Measurements from ENCODE around the gene MBD3L3.
A peak's percentile ranks its signal among the peaks of the same experiment; 100 is the strongest.
"Not testable (repeated sequence)": the region's sequence is repeated elsewhere in the genome, so short reads cannot be mapped to it uniquely, and the experiment has no call there.

MBD3L3 gene

DNA sequence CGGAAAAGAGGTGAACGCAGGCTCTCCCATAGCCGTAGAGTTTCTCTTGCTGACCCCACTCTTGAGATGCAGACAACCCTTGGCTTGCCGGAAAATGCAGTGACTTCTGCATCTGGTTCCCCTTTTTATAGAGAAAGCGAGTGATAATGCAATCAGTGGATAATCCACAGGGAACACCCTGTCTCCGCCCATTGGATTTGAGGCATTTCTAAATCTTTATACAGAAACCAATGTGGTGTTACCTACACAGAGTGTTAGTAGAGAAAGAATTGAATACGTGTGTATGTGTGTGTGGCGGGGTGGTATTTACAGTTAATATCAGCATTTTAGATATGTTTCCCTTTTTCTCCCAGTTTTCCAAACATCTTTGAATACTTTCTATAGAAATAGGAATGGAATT is at the start of gene MBD3L3:
MBD3L3 (minus strand) TSS at position 101 of the 400 bp plus-strand sequence; CDS start at position 30, 71 bp downstream.
- not testable (repeated sequence) for DNase-seq

DNA sequence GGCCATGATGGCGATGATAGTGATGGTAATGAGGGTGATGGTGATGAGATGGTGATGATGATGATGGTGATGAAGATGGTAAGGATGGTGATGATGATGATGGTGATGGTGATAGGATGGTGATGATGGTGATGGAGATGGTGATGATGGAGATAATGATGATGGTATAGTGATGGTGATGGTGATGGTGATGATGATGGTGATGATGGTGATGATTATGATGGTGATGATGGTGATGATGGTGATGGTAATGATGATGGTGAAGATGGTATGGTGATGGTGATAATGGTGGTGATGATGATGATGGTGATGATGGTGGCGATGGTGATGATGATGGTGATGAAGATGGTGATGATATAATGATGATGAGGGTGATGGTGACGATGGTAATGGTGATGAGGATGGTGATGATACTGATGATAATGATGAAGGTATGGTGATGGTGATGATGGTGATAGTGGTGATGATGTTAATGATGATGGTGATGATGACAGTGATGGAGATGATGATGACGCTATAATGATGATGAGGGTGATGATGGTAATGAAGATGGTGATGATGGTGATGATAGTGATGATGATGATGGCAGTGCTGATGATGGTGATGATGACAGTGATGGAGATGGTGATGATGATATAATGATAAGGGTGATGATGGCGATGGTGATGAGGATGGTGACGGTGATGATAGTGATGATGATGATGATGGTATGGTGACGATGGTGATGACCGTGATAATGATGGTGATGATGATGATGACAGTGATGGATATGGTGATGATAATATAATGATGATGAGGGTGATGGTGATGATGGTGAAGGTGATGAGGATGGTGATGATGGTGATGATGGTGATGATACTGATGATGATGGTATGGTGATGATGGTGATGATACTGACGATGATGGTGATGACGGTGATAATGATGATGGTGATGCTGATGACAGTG is 48.5 kb upstream of the MBD3L3 start:
- DNase-seq = no peak

DNA sequence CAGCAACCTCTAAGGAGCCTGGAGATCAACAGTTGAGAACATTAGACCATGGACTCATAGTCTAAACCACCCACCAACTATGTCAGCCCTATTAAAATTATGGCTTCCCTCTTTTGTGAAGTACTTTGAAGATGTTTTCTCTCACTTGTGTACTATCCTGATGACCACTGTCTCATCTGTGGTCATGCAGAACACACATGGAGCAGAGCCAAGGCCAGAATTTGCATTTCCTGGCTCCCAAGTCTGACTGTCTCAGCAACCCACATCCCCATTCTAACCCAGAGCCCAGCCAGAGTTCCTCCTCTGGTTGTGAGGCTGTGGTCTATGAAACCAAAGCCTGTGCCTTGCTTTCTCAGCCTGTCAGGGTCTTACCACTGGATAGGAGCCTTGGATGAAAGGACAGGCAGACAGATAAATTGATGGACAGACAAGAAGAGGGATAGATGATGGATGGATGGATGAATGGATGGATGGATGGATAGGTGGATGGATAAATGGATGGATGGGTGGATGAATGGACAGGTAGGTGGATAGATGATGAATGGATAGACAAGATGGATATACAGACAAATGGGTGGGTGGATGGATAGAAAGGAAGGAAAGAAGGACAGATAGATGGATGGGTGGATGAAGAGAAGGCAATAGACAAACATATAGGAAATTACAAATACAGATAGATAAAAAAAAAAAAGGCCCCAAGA is 46.4 kb upstream of the MBD3L3 start:
- no peak for DNase-seq

DNA sequence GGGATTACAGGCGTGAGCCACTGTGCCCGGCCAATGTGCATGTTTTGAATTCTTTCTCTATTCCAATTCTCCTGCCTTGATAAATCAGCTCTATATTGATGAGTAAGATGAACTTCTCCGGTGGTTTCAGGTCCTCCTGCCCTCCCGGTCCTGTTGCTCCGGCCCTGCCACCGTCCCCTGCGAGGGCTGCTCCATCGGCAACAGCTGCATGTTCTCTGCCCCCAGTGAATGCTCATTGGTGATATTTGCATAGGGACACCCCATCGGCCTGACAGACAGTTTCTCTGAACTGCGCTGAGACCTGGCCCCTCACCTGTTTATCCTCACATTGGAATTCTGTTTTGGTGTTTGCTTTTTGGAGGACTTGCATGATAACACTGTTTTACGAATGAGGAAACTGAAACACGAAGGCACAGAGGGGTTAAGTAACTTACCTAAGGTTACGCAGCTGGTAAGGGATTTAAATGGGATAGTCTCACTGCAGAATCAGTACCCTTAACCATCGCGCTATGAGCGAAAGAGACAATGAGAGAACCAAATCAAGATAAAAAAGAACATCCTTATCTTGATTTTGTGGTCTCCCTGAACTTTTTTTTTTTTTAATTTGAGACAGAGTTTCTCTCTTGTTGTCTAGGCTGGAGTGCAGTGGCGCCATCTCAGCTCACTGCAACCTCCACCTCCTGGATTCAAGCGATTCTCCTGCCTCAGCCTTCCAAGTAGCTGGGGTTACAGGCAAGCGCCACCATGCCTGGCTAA is 43.2 kb upstream of the MBD3L3 start:
- DNase-seq = no peak

DNA sequence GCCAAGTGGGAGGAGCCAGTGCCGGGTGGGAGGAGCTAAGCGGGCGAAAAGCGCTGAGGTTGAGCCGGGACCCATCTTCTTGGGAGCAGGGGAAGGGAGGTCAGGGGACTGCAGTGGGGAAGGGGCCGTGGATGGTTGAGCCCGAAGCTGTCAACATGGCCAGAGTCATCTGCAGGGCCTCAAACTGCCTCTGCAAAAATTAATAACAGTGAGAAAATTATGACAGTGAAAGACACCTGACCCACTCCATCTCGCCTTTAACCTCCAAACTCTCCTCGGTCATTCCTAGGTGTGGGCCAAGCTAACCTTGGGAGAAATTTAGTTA is 41.1 kb upstream of the MBD3L3 start:
- DNase-seq = no peak

DNA sequence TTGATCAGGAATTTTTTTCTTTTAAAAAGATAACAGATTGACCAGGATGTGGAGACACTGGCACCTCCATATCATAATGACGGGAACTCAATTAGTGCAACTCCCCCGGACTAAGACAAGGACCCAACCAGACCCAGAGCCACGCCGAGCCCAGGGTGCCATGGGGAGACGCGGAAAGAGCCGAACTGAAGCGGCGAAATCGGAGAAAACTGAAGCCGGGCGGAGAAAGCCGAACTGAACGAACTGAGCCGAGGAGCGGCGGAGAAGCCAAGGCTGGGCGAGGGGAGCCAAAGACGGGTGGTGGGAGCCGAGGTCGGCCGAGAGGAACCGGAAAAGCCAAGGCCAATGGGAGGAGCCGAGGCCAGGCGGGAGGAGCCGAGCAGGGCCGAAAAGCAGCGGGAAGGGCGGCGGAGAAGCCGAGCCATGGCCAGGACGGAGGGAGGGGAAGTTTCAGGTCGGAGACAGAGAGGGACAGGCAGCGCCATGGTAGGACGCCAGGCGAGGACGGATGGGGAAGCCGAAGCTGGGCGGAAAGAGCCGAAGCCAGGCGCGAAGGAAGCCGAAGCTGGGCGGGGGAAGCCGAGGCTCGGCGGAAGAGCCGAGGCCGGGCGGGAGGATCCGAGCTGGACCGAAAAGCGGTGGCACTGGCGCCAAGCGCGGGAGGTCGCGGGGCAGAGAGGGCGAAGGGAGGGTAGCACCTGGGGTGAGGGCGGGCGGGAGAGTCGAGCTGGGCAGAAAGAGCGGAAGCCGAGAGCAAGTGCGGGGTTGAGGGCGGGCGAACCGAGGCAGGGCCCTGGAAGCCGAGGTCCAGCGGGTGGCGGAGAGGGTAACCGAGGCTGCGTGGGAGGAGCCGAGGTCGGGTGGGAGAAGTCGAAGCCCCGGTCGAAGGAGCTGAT is 40.5 kb upstream of the MBD3L3 start:
- peak; percentile 99 for DNase-seq

DNA sequence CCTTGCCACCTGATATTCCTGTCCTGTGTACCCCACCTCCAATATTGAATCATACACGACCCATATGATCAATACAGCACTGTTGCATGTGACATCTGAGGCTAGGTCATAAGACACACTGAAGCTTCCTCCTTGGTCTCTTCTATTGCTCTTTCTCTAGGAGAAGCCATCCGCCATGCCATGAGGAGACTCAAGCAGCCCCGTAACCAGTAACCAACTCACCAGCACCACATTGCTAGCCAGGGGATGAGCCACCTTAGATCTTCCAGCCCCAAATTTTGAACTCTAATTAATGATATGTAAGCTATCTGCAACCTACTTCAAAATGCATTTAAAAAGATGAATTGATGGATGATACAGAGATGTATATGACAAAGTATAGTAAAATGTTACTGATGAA is 39.6 kb upstream of the MBD3L3 start:
- no peak for DNase-seq

DNA sequence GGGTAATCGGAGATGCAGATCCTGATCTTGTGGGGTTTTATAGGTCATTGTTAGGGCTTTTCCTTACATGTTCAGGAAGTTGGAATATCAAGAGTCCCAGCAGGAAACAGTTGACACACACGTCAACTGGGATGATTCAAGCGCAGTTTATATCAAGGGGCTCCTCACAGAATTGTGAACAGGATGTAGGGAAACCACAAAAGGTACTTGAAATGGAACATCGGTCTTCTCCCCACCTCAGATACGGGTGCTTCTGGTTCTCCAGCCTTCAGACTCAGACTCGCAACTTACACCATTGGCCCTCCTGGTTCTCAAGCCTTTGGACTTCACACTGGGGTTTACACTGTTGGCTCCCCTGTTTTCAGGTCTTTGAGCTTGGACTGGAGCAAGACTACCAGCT is 30.5 kb upstream of the MBD3L3 start:
- no peak for DNase-seq

DNA sequence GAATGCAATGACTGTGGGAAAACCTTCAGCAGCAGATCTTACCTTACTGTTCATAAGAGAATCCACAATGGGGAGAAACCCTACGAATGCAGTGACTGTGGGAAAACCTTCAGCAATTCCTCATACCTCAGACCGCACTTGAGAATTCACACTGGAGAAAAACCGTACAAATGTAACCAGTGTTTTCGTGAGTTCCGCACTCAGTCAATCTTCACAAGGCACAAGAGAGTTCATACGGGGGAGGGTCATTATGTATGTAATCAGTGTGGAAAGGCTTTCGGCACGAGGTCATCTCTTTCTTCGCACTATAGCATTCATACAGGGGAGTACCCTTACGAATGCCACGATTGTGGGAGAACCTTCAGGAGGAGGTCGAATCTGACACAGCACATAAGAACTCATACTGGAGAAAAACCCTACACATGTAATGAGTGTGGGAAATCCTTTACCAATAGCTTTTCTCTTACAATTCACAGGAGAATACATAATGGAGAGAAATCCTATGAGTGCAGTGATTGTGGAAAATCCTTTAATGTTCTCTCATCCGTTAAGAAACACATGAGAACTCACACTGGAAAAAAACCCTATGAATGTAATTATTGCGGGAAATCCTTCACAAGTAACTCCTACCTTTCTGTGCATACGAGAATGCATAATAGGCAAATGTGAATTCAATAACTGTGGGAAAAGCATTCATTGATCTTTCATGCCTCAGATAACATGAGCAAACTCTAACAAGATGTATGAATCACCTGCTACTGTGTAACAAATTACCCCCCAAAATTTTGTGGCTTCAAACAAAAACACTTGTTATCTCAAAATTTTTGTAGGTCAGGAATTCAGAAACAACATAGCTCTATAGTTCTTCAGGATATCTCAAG is 24.8 kb upstream of the MBD3L3 start:
- no peak for DNase-seq

DNA sequence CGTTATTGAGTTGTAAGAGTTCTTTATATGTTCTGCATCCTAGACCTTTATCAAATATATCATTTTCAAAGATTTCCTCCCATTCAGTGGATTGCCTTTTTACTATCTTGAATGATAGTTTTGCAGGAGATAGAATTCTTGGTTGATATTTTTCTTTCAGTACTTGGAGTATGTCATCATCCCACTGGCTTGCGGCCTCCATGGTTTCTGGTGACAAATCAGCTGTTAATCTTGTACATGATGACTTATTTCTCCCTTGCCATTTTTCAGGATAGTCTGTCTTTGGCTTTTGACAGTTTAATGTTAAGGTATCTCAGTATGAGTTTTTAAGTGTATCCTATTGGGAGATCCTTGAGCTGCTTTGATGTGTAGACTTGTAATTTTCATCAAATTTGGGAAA is 19.5 kb upstream of the MBD3L3 start:
- DNase-seq = no peak

DNA sequence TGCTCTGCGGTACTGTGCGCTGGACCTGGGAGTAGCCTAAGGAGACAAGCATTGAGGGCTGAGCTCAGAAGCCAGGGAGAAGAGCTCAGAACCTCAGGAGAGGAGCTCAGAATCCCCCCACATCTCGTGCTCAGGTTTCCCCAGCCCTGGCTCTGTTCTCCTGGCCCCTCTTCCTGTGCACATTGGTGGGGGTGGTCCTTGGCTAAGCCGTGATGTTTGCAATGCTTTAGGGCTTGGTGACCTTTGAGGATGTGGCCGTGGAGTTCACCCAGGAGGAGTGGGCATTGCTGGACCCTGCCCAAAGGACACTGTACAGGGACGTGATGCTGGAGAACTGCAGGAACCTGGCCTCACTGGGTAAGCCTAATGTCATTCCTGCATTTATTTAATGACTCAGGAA is 17.7 kb upstream of the MBD3L3 start:
- no peak for DNase-seq

DNA sequence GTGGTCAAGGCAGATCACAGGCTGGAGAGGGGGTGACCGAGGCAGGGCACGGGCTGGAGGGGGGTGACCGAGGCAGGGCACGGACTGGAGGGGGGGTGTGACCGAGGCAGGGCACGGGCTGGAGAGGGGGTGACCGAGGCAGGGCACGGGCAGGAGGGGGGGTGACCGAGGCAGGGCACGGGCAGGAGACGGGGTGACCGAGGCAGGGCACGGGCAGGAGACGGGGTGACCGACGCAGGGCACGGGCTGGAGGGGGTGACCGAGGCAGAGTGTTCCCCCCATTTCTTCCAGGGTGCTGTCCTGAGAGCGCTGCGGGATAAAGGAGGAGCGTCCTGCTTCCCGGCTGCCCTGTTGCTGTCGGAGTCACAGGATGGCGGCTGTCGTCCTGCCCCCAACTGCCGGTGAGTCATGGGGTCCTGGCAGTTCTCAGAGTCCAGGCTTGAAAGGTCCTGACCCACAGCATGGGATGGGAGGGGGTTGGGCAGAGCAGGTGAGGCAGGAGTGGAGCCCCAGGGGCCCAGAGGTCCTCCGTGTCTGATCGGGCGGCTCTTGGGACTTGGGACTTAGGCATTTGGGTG is 16.3 kb upstream of the MBD3L3 start:
- DNase-seq = no peak

DNA sequence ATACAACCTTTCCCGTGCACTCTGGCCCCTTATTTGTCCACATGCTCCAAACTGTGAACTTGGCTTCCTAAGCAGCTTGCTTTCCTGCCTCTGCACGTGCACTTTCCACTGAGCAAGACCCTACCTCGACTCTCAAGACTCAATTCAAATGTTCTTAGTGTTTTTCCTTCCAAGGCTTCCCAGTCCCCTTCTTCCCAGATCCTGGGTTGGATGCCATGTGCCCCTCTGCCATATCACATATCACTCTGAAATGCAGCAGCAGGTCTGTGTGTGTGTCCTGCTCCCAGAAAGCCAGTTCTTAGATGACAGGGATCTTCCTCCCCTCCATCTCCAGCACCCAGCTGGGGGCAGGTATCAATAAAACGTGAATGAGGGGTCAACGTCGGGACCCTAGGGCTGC is 14.1 kb upstream of the MBD3L3 start:
- no peak for DNase-seq

DNA sequence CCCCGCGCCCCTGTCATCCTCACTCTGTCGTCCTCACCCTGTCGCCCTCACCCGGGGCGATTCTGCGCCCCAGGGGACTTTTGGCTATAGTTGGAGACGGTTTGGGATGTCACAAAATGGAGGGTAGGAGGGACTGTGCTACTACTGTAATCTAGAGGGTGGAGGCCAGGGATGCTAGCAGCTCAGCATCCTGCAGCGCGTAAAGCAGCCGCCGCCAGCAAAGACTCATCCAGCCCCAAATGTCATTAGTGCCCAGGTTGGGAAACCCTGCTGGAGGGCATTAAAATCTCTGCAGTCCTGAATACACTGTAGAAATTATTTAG is 11.4 kb upstream of the MBD3L3 start:
- no peak for DNase-seq

DNA sequence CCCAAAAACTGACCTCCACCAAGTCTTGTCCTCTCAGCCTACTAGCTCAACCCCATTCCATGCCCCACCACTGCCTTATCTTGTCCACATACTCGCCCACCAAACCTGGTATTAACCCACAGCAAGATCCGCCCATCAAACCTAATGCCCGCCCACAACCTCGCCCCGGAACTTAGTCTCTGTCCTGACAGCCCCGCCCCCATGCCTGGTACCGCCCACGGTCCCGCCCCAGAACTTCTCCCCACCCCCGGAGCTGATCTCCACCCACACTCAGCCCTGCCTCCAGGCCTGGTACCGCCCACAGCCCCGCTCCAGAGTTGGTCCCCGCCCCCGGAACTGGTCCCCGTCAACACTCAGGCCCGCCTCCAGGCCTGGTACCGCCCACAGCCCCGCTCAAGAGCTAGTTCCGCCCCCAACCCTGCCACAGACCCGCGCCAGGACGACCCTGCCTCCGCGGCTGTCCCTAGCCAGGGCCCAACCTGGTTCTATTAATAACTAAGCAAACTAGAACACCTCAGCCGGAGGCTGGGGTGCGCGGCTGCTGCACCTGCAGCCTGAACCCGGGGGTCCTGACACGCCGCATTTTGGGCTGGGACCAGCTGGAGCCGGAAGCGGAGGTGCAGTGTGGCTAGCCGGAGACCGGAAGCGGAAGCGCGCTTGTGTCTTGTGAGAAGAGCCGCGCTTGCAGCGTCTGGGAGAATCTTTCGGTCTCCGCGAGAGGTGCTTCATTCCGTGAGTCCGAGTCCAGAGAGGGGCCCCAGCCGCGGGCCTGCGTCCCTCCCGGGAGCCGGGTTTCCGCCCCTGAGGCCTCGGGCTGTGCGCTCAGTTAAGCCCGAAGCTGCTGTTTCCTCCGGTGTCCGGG is 10.8 kb upstream of the MBD3L3 start, which contains the start of gene ZNF557:
ZNF557 (plus strand) TSS at position 662 of the 862 bp plus-strand sequence. CDS start 5,372 bp downstream, outside the sequence.
- DNase-seq = peak; percentile 95

DNA sequence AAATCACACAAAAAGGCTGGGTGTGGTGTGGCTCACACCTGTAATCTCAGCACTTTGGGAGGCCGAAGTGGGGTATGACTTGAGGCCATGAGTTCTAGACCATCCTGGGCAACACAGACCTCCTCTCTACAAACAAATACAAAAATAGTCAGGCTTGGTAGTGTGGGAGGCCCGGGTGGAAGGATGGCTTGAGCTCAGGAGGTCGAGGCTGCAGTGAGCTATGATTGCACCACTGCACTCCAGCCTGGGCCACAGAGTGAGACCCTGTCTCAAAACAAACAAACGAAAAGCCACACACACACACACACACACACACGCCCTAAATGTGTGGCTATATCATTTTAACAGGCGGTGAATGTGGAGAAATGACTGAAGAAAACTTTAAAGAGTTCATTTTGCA is 10.1 kb upstream of the MBD3L3 start:
- no peak for DNase-seq

DNA sequence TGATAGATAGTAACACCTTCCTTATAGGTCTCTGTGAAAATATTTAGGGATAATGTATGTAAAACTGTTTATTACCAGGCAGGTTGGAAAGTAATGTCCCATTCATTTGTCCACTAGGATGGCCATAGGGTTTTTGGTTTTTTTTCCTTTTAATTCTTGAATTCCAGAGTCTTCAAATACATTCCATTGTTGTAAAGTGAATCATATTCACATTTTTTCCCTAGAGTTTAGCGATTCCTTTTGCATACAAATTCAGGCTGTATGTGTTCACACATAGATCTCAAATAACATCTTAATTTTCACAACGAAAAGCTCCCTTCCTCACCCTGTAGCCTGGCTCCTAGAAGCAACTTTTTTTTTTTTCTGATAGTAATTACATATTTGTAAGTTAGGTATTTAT is 9.2 kb upstream of the MBD3L3 start:
- no peak for DNase-seq

DNA sequence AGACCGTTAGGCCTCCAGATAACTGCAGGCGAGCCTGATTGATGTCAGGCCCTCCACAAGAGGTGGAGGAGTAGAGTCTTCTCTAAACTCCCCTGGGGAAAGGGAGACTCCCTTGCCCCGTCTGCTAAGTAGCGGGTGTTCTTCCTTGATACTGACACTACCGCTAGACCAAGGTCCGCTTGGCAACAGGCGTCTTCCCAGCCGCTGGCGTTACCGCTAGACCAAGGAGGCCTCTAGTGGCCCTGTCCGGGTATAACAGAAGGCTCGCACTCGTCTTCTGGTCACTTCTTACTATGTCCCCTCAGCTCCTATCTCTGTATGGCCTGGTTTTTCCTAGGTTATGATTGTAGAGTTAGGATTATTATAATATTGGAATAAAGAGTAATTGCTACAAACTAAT is 8.6 kb upstream of the MBD3L3 start:
- DNase-seq = peak; percentile 50

DNA sequence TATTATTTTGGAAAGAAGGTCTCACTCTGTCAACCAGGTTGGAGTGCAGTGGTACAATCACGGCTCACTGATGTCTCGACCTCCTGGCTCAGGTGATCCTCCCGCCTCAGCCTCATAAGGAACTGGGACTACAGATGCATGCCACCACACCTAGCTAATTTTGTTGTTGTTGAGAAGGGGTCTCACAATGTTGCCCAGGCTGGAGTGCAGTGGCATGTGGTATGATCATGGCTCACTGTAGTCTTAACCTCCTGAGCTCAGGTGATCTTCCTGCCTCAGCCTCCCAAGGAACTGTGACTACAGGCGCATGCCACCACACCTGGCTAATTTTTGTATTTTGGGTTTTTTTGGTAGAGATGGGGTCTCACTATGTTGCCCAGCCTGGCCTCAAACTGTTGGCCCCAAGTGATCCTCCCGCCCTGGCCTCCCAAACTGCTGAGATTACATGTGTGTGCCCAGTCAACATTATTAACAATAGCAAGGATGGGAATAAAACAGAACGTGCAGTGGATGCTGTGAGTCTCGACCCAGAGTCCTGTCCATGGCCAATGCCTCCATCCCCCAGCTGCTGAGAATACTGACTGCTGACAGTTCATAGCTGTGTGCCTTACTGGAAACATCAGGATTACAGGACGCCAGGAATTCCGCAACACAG is 5.4 kb upstream of the MBD3L3 start:
- no peak for DNase-seq

DNA sequence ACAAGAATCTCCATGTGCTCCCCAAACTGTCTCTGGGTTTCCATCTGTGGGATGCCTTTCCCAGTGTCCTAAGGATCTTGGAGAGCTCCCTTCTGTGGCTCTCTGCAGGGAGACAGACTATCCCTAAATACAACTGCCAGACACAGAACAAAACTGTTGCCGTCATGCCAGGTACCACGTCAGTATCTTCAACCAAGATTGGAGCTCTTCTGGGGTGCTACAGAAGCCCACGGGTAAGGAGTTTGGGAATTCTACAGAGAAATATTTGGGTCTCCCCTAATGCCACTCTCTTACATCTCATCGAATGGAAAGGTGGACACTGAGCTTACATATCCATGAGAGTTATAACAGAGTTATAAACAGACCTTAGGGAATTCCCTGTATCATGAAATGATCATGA is 4.9 kb upstream of the MBD3L3 start:
- no peak for DNase-seq
